GM18505 (cell line): ENCODE data around the gene MRPL33.

Experiments
- ATAC-seq: cut with Tn5 transposase; IDR thresholded peaks from one replicate; pipeline ENCODE4 v1.9.1; 2021; ENCODE audit not compliant: unreplicated experiment
- POLR2A ChIP-seq: IDR thresholded peaks from 4 replicates; pipeline ENCODE4 v1.6.1; 2011; ENCODE audit warnings: borderline replicate concordance; ENCODE audit not compliant: insufficient read depth, insufficient read length; ENCODE audit errors: extremely low read depth

The MRPL33 gene

GRCh38 chr2:27828305-27828704 is 56.8 kb downstream of the MRPL33 start:
- ATAC-seq: no peak
- no peak for TF ChIP-seq POLR2A
